NCI-H146 treated with DMSO at 0.1 percent for 48 hours (cell line): ENCODE measurements around the gene MECP2.
"Not testable (repeated sequence)": the region's sequence is repeated elsewhere in the genome, so short reads cannot be mapped to it uniquely, and the experiment has no call there.

Source experiments
- DNase-seq: peaks from one replicate; lab custom pipeline; 2025; ENCODE audit not compliant: unreplicated experiment; lab: John Stamatoyannopoulos, UW

Gene MECP2

GRCh38 chrX:154097589-154098541, at the start of gene MECP2:
MECP2 (minus strand) TSS chrX:154097717.
- DNase-seq: peak; percentile 73

GRCh38 chrX:154144010-154144409, 46.5 kb upstream of the MECP2 start, which contains the start of gene OPN1LW:
OPN1LW (plus strand) TSS chrX:154144243; CDS start chrX:154144284, 41 bp downstream.
- DNase-seq: not testable (repeated sequence)

- no peak for DNase-seq
Measured at GRCh38 chrX:154142950-154143745, 45.6 kb upstream of the MECP2 start.

- no peak for DNase-seq
Measured at GRCh38 chrX:154142386-154142785, 44.9 kb upstream of the MECP2 start.

GRCh38 chrX:154140742-154141141, 43.2 kb upstream of the MECP2 start:
- DNase-seq: no peak

- DNase-seq: no peak
Measured at GRCh38 chrX:154140206-154140605, 42.7 kb upstream of the MECP2 start.

- DNase-seq: no peak
Measured at GRCh38 chrX:154138857-154139256, 41.3 kb upstream of the MECP2 start.

- no peak for DNase-seq
Measured at GRCh38 chrX:154136627-154137161, 39.2 kb upstream of the MECP2 start.

- no peak for DNase-seq
Measured at GRCh38 chrX:154135458-154136229, 38.1 kb upstream of the MECP2 start.

- DNase-seq: no peak
Measured at GRCh38 chrX:154132366-154132765, 34.8 kb upstream of the MECP2 start.

GRCh38 chrX:154131955-154132354, 34.4 kb upstream of the MECP2 start:
- no peak for DNase-seq

- no peak for DNase-seq
Measured at GRCh38 chrX:154126101-154126500, 28.6 kb upstream of the MECP2 start.

- no peak for DNase-seq
Measured at GRCh38 chrX:154125391-154126040, 28.0 kb upstream of the MECP2 start.

- DNase-seq: no peak
Measured at GRCh38 chrX:154123241-154124219, 26.0 kb upstream of the MECP2 start.

- no peak for DNase-seq
Measured at GRCh38 chrX:154121961-154122360, 24.4 kb upstream of the MECP2 start.

GRCh38 chrX:154121207-154121606, 23.7 kb upstream of the MECP2 start:
- no peak for DNase-seq

- no peak for DNase-seq
Measured at GRCh38 chrX:154120567-154120966, 23.1 kb upstream of the MECP2 start.

GRCh38 chrX:154117566-154117965, 20.0 kb upstream of the MECP2 start:
- DNase-seq: no peak
